HepG2 (cell line): ENCODE results near the gene NGFR. TPM values are rescaled to one million over a fixed set of nuclear protein-coding genes. Genes with fewer than 3 reads are reported as not detected.

Experiments used
- ATAC-seq: fragments of 200-7000 bp; cut with Tn5 transposase; 3 replicates; pipeline ENCODE4 v1.9.1; 2020; ENCODE audit warnings: mild to moderate bottlenecking, moderate library complexity
- BruUV-seq: library from RNA; stranded (reverse); fragments of 400-500 nt; replicated peaks from 2 replicates; lab custom pipeline; 2021; lab: Mats Ljungman, UMichigan
- CTCF ChIA-PET: fragments of 300-600 bp; formaldehyde crosslinking; extraction: SDS; loops from one replicate; lab custom pipeline; 2021; ENCODE audit warnings: low total read pairs, inconsistent platforms, low intra/inter-chr PET ratio; lab: Yijun Ruan, JAX
- POLR2A ChIA-PET: fragments of 350-600 bp; sonication (Branson Sonifier 250); formaldehyde crosslinking; loops from one replicate; lab custom pipeline; 2020; ENCODE audit warnings: antibody characterized with exemption, inconsistent platforms; lab: Yijun Ruan, JAX
- DNase-seq: peaks from one replicate; pipeline ENCODE4 v3.0.0-alpha.2; 2015; ENCODE audit warnings: low spot score
- FAIRE-seq: peaks from 3 replicates; lab custom pipeline; 2011; peaks lifted over from hg19 to GRCh38; lab: Jason Lieb, UNC
- H2AFZ ChIP-seq: one replicate; pipeline ENCODE4 v1.6.1; 2011; ENCODE audit warnings: low read length, inconsistent platforms
- H3K27ac ChIP-seq: fragments of 300-600 bp; 3 replicates; pipeline ENCODE4 v1.8.0; 2011; ENCODE audit warnings: mixed run types, mild to moderate bottlenecking, mixed read lengths, low read length, inconsistent platforms; ENCODE audit not compliant: insufficient read depth; ENCODE audit errors: extremely low read length
- H3K27me3 ChIP-seq, 2 experiments: fragments of 200-600 bp in 1 of 2; 2 replicates in 1 of 2; 3 replicates in 1 of 2; pipeline versions ENCODE4 v1.6.0 to v1.8.0; 2011; ENCODE audit warnings: low read length in 2 of 2, mild to moderate bottlenecking in 2 of 2, moderate library complexity in 2 of 2, inconsistent platforms in 1 of 2; ENCODE audit not compliant: insufficient read depth in 2 of 2, control insufficient read depth in 1 of 2
- H3K36me3 ChIP-seq, 2 experiments: fragments of 200-600 bp in 1 of 2; replicated peaks in 1 of 2; 2 replicates in 1 of 2; 3 replicates in 1 of 2; pipeline versions ENCODE4 v1.5.1 to v1.8.0; 2011; ENCODE audit warnings: low read length in 2 of 2, inconsistent platforms in 1 of 2; ENCODE audit not compliant: insufficient read depth in 2 of 2, control insufficient read depth in 1 of 2
- H3K4me1 ChIP-seq: 2 replicates; pipeline ENCODE4 v1.5.1; 2012; ENCODE audit warnings: low read length, inconsistent platforms; ENCODE audit not compliant: insufficient read depth
- H3K4me2 ChIP-seq: 2 replicates; pipeline ENCODE4 v1.6.0; 2011; ENCODE audit warnings: low read depth, low read length, inconsistent platforms
- H3K4me3 ChIP-seq, 3 experiments: fragments of 200-600 bp in 1 of 3; sonication (generic), shearing (Covaris generic) in 1 of 3; replicated peaks in 1 of 3; 2 replicates each; pipeline ENCODE4 v1.5.1; 2011 to 2016; ENCODE audit warnings: low read length in 3 of 3, inconsistent platforms in 2 of 3, low read depth in 2 of 3, mild to moderate bottlenecking in 2 of 3, control low read depth in 1 of 3, mixed read lengths in 1 of 3; ENCODE audit not compliant: insufficient read depth in 1 of 3
- H3K79me2 ChIP-seq: one replicate; pipeline ENCODE4 v1.6.1; 2011; ENCODE audit warnings: low read length, inconsistent platforms; ENCODE audit not compliant: insufficient read depth
- H3K9ac ChIP-seq: 2 replicates; pipeline ENCODE4 v1.6.0; 2011; ENCODE audit warnings: mild to moderate bottlenecking, low read depth, low read length, inconsistent platforms; ENCODE audit not compliant: insufficient read depth
- H3K9me3 ChIP-seq: 2 replicates; pipeline ENCODE4 v1.5.1; 2012; ENCODE audit warnings: mild to moderate bottlenecking, low read length
- H4K20me1 ChIP-seq: 2 replicates; pipeline ENCODE4 v1.6.0; 2011; ENCODE audit warnings: inconsistent platforms, mild to moderate bottlenecking, low read length, moderate library complexity; ENCODE audit not compliant: insufficient read depth
- AGO1 ChIP-seq: fragments of 200-400 bp; formaldehyde crosslinking; IDR thresholded peaks from 2 replicates; pipeline ENCODE4 v1.6.1; 2017; ENCODE audit warnings: mild to moderate bottlenecking, low read depth, low read length, moderate library complexity; ENCODE audit not compliant: poor library complexity, severe bottlenecking
- EEA1 ChIP-seq: sonication (generic); formaldehyde crosslinking; IDR thresholded peaks from 2 replicates; pipeline ENCODE4 v1.5.1; 2020; ENCODE audit warnings: mild to moderate bottlenecking, missing genetic modification reagents, borderline replicate concordance
- EHMT2 ChIP-seq: fragments of 200-600 bp; sonication (generic); IDR thresholded peaks from 2 replicates; pipeline ENCODE4 v1.7.0; 2017; ENCODE audit warnings: antibody characterized with exemption, low read depth, low read length, borderline replicate concordance
- FOSL1 ChIP-seq: sonication (generic); formaldehyde crosslinking; IDR thresholded peaks from 2 replicates; pipeline ENCODE4 v1.9.0; 2021; ENCODE audit warnings: missing genetic modification reagents, borderline replicate concordance
- PATZ1 ChIP-seq: sonication (generic); formaldehyde crosslinking; IDR thresholded peaks from 2 replicates; pipeline ENCODE4 v1.4.0; 2020; ENCODE audit warnings: missing genetic modification reagents
- TCF7L2 ChIP-seq: IDR thresholded peaks from 2 replicates; pipeline ENCODE4 v1.6.1; 2011; ENCODE audit warnings: mild to moderate bottlenecking, low read depth, low read length, moderate library complexity
- UBTF ChIP-seq: sonication (generic); formaldehyde crosslinking; IDR thresholded peaks from 2 replicates; pipeline ENCODE4 v1.4.0; 2020; ENCODE audit warnings: mild to moderate bottlenecking, missing genetic modification reagents
- ZNF629 ChIP-seq: sonication (generic); formaldehyde crosslinking; conservative IDR thresholded peaks from 2 replicates; pipeline ENCODE4 v1.5.0; 2020; ENCODE audit warnings: missing genetic modification reagents
- WGBS: methylation state at CpG from one replicate; pipeline ENCODE4 v1.1.6; 2017; ENCODE audit warnings: low lambda C conversion rate; 5-methylcytosine and 5-hydroxymethylcytosine counted together
- in situ Hi-C: cut with HindIII; loops from 2 replicates; pipeline ENCODE4 v1.10.0; 2017; ENCODE audit warnings: low pct_unique_long_range_greater_than_20kb; ENCODE audit not compliant: extremely low pct_ligation_motif_present
- intact Hi-C: fragments of 100-400 bp; cut with micrococcal nuclease; formaldehyde crosslinking; loops from one replicate; pipeline ENCODE4 v1.10.0; 2022; ENCODE audit not compliant: unreplicated experiment
- polyA plus RNA-seq, 8 experiments: library from polyadenylated mRNA; depleted of rRNA in 3 of 8; stranded (reverse) in 7 of 8; unstranded in 1 of 8; fragments of >200 nt; fragmentation: Illumina TruSeq in 4 of 8; extraction: Trizol in 4 of 8; gene quantifications; 2 replicates each; pipeline versions ENCODE4 v1.2.1 to v1.2.3, GENCODE V29; 2011 to 2016; ENCODE audit warnings: low read depth in 4 of 8, missing spikeins in 1 of 8, mixed read lengths in 1 of 8; ENCODE audit not compliant: insufficient read depth in 1 of 8
- total RNA-seq, 5 experiments: library from RNA; depleted of rRNA; stranded (reverse); fragments of >200 nt; fragmentation: Illumina TruSeq; extraction: Trizol; gene quantifications; 2 replicates each; pipeline ENCODE4 v1.2.3, GENCODE V29; 2016; ENCODE audit warnings: low read depth in 1 of 5

Gene NGFR
- total and polyA plus RNA-seq, 2 of the 13 experiments (the other 11 are each of a cell fraction or from before 2014, with no cell fraction given), result 1.1 to 1.8 TPM

DNA sequence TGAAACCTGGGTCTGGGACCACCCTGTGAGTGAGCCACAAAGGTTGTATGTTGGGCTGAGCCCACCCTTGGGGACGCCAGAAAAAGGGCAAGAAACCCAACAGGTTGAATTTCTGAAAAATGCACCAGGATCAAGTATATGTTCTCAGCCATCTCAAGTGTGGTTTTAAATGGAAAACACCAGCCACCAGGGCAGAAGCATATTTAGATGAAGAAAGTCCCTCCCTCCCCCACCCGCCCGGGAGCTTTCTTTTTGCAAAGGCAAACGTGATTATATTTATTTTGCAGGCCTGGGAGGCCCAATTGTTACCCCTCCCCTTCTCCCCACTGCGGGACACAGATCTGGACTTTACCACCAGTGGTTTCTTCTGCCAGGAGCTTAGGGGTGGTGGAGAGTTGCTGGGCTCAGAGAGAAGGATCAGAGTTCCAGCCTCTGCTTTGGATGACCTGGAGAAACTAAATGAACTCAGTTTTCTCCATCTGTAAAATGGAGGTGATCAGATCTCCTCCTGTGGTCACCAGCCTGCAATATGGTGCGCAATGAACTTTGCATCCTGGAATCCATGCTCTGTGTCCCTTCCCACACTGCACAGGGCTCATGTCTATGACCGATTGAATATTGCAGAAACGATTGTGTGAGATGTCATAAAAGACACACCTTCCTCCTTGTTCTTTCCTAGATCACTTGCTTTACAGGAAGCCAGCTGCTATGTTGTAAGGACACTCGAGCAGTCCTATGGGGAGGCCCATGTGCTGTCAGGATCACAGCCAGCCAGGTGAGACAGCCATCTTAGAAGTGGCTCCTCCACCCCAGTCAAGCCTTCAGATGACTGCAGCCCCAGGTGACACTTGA, 21.0 kb upstream of the NGFR start:
- peak; percentile 26 for FAIRE-seq
- peaks cover 33% of the 10 kb centered on the region for H3K4me1 ChIP-seq
- DNase-seq, result peak; percentile 20
- 19% methylated on average over 8 of the region's 9 CpGs for WGBS
- POLR2A ChIA-PET, result no interaction called here
- in situ Hi-C loops, result no loop called here
- peak; percentile 68 for TF ChIP-seq ZNF629 (CRISPR knock-in tag)
- no peak for TF ChIP-seq TCF7L2
- peak; percentile 47; the same call in 1 of the 2 replicates for TF ChIP-seq PATZ1 (CRISPR knock-in tag)
- TF ChIP-seq, all 625 proteins: peak for 2
- no peak overlapping the region for H2AFZ ChIP-seq
- ATAC-seq, result no peak
- CTCF ChIA-PET, result no interaction called here
- no peaks in the 10 kb centered on the region for H4K20me1 ChIP-seq
- H3K27me3 ChIP-seq, result peaks cover 8 to 47% of the 10 kb centered on the region in 2 experiments
- H3K4me2 ChIP-seq, result peak overlapping the region; percentile 15
- intact Hi-C loops, result no loop called here
- H3K4me3 ChIP-seq, result no peak overlapping the region
- no peak overlapping the region for H3K9ac ChIP-seq
- no peaks in the 10 kb centered on the region; the same call in 1 of the 2 replicates for H3K9me3 ChIP-seq
- H3K36me3 ChIP-seq, result no peaks in the 10 kb centered on the region
- no peak overlapping the region for H3K27ac ChIP-seq
- BruUV-seq, result no TSS peak
- H3K79me2 ChIP-seq, result no peaks in the 10 kb centered on the region

GRCh38 chr17:49477709-49478108, 17.4 kb upstream of the NGFR start:
- Histone ChIP-seq H3K27ac (no peak overlapping the region), H3K79me2 (no peaks in the 10 kb centered on the region), H3K36me3 (no peaks in the 10 kb centered on the region), H3K9me3 (no peaks in the 10 kb centered on the region; the same call in 1 of the 2 replicates), H3K4me1 (peaks cover 19% of the 10 kb centered on the region), H2AFZ (no peak overlapping the region), H3K4me3 (no peak overlapping the region), H3K4me2 (no peak overlapping the region), H3K9ac (no peak overlapping the region), H4K20me1 (no peaks in the 10 kb centered on the region), H3K27me3 (peaks cover 11 to 45% of the 10 kb centered on the region in 2 experiments)
- 3% methylated on average over 2 of the region's 3 CpGs for WGBS
- intact Hi-C loops, result no loop called here
- ChIA-PET POLR2A (no interaction called here), CTCF (no interaction called here)
- ATAC-seq, result no peak
- no TSS peak for BruUV-seq
- in situ Hi-C loops, result no loop called here
- DNase-seq, result no peak
- no peak for FAIRE-seq
- TF ChIP-seq EHMT2 (no peak), UBTF (CRISPR knock-in tag) (no peak), AGO1 (no peak), FOSL1 (CRISPR knock-in tag) (no peak), EEA1 (no peak)
